ENCODE measurements around the gene CLCN2. TPM values are rescaled to one million over a fixed set of nuclear protein-coding genes. Genes with fewer than 3 reads are reported as not detected.

CLCN2 gene
- total RNA-seq, 1 experiment from 2014 or later: 21.6 TPM

- H3K4me3 ChIP-seq (replicated peaks in 1 of 2; ENCODE audit: low read depth in 1 of 2, low read length in 2 of 2): no peak overlapping the region
- H3K27ac ChIP-seq (ENCODE audit: low read depth, low read length): no peak overlapping the region
- intact Hi-C loops (cut with micrococcal nuclease): no loop called here
- H3K9me2 ChIP-seq (ENCODE audit: insufficient read depth): no peaks in the 10 kb centered on the region
- POLR2A ChIA-PET: no interaction called here
- RAD21 ChIA-PET (ENCODE audit: low non-redundant PET in 1 of 2, low total read pairs in 2 of 2, uncharacterized antibody in 2 of 2, unreplicated experiment in 2 of 2): no interaction called here
- H3K9ac ChIP-seq (ENCODE audit: low read length): no peak overlapping the region
- no peaks in the 10 kb centered on the region for H3K79me2 ChIP-seq (ENCODE audit: insufficient read depth, low read length)
- no peak overlapping the region for H2AFZ ChIP-seq (ENCODE audit: low read depth, low read length, poor library complexity, severe bottlenecking)
- H3K4me2 ChIP-seq (ENCODE audit: low read length): no peak overlapping the region
- no peaks in the 10 kb centered on the region for H3K36me3 ChIP-seq (ENCODE audit: control insufficient read depth in 1 of 2, insufficient read depth in 2 of 2, low read length in 2 of 2)
- DNase-seq (ENCODE audit: low read depth, low spot score) (no peak), ATAC-seq (no peak)
- TF ChIP-seq EZH2phosphoT487 (IDR thresholded peaks at IDR 0.05; ENCODE audit: borderline replicate concordance): no peak
- CTCF ChIA-PET: interaction anchor here (1.0 kb wide), 1 partner anchor 146 kb away, joined by 3 read pairs; no protein-coding TSS in a partner anchor
- H4K20me1 ChIP-seq (ENCODE audit: insufficient read depth): no peaks in the 10 kb centered on the region
- no TSS peak for BruUV-seq (replicated peaks)
- no peaks in the 10 kb centered on the region for H3K9me3 ChIP-seq (ENCODE audit: control insufficient read depth in 1 of 2, insufficient read depth in 1 of 2, low read depth in 1 of 2, low read length in 2 of 2)
- no peaks in the 10 kb centered on the region for H3K27me3 ChIP-seq (ENCODE audit: insufficient read depth, low read length)
- no peaks in the 10 kb centered on the region for H3K4me1 ChIP-seq (ENCODE audit: control insufficient read depth in 1 of 2, insufficient read depth in 2 of 2, low read length in 2 of 2)
These were observed 33.9 kb upstream of the CLCN2 start for GRCh38 chr3:184395320-184395660.

DNA sequence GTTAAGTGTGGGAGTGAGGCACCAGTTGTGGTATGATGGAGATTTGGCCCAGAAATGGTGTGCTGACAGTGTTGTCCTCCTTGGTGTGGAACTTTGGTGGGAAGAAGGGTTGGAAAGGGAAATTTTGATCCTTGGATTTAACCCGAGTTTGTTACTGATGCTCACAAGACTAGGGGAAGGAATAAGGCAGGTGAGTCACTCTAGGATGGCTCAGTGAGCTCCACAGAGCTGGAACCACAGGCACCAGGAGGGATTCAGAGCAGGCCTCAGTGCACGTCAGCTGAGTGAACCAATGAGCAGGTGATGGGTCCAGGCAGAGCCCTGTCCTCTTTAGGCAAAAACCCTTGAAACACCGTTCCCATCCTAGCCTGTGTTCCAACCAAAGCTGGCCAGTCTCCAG, 29.9 kb upstream of the CLCN2 start:
- no peaks in the 10 kb centered on the region for H4K20me1 ChIP-seq (ENCODE audit: insufficient read depth)
- no peak overlapping the region for H2AFZ ChIP-seq (ENCODE audit: low read depth, low read length, poor library complexity, severe bottlenecking)
- no peak for ATAC-seq
- no peaks in the 10 kb centered on the region for H3K9me3 ChIP-seq (ENCODE audit: control insufficient read depth in 1 of 2, insufficient read depth in 1 of 2, low read depth in 1 of 2, low read length in 2 of 2)
- no peak overlapping the region for H3K4me3 ChIP-seq (replicated peaks in 1 of 2; ENCODE audit: low read depth in 1 of 2, low read length in 2 of 2)
- no peak for TF ChIP-seq SRF (IDR thresholded peaks at IDR 0.05; ENCODE audit: low read depth)
- no peak for TF ChIP-seq FOSL1 (IDR thresholded peaks at IDR 0.05; ENCODE audit: low read depth)
- no peak for TF ChIP-seq POLR2A (IDR thresholded peaks at IDR 0.05; ENCODE audit: borderline replicate concordance, extremely low read depth, insufficient read depth, insufficient read length)
- TF ChIP-seq CEBPB (IDR thresholded peaks at IDR 0.05; ENCODE audit: low read depth): no peak
- no peak for TF ChIP-seq POLR2AphosphoS5 (IDR thresholded peaks at IDR 0.05; ENCODE audit: low read depth, low read length)
- TF ChIP-seq, protein P1, sequence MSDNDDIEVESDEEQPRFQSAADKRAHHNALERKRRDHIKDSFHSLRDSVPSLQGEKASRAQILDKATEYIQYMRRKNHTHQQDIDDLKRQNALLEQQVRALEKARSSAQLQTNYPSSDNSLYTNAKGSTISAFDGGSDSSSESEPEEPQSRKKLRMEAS (IDR thresholded peaks at IDR 0.05): no peak
- no peak for TF ChIP-seq TCF7L2 (IDR thresholded peaks at IDR 0.05; ENCODE audit: borderline replicate concordance, extremely low read depth, insufficient read depth, insufficient read length)
- TF ChIP-seq ZNF274 (IDR thresholded peaks at IDR 0.05; ENCODE audit: low read depth, low read length): no peak
- TF ChIP-seq ELF1 (IDR thresholded peaks at IDR 0.05; ENCODE audit: borderline replicate concordance, low read depth): no peak
- TF ChIP-seq, protein P2, sequence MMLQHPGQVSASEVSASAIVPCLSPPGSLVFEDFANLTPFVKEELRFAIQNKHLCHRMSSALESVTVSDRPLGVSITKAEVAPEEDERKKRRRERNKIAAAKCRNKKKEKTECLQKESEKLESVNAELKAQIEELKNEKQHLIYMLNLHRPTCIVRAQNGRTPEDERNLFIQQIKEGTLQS (IDR thresholded peaks at IDR 0.05): no peak
- no peak for TF ChIP-seq YY1 (IDR thresholded peaks at IDR 0.05; ENCODE audit: extremely low read depth, insufficient replicate concordance, low read depth, low read length)
- TF ChIP-seq RAD21 (IDR thresholded peaks at IDR 0.05; ENCODE audit: low read depth): no peak
- TF ChIP-seq EZH2 (IDR thresholded peaks at IDR 0.05): no peak
- H3K27ac ChIP-seq (ENCODE audit: low read depth, low read length): no peak overlapping the region
- no peaks in the 10 kb centered on the region for H3K9me2 ChIP-seq (ENCODE audit: insufficient read depth)
- no peak for DNase-seq (ENCODE audit: low read depth, low spot score)
- no peak overlapping the region for H3K9ac ChIP-seq (ENCODE audit: low read length)
- H3K36me3 ChIP-seq (ENCODE audit: control insufficient read depth in 1 of 2, insufficient read depth in 2 of 2, low read length in 2 of 2): no peaks in the 10 kb centered on the region
- H3K4me1 ChIP-seq (ENCODE audit: control insufficient read depth in 1 of 2, insufficient read depth in 2 of 2, low read length in 2 of 2): no peaks in the 10 kb centered on the region
- no TSS peak for BruUV-seq (replicated peaks)
- no peaks in the 10 kb centered on the region for H3K79me2 ChIP-seq (ENCODE audit: insufficient read depth, low read length)
- intact Hi-C loops (cut with micrococcal nuclease): no loop called here
- ChIA-PET CTCF (interaction anchor here (1.0 kb wide), 1 partner anchor 19 kb away, joined by 3 read pairs; no protein-coding TSS in a partner anchor), RAD21 (ENCODE audit: low non-redundant PET in 1 of 2, low total read pairs in 2 of 2, uncharacterized antibody in 2 of 2, unreplicated experiment in 2 of 2) (no interaction called here), POLR2A (no interaction called here)
- no peak overlapping the region for H3K4me2 ChIP-seq (ENCODE audit: low read length)
- no peaks in the 10 kb centered on the region for H3K27me3 ChIP-seq (ENCODE audit: insufficient read depth, low read length)
